ENCODE data around the gene HIPK3. TPM values are rescaled to one million over a fixed set of nuclear protein-coding genes. Genes with fewer than 3 reads are reported as not detected.

Gene HIPK3
- total and polyA plus RNA-seq, 9 of the 15 experiments (the other 6 are each of a cell fraction or from before 2014, with no cell fraction given): 2.3 to 19.6 (median 7.5) TPM

DNA sequence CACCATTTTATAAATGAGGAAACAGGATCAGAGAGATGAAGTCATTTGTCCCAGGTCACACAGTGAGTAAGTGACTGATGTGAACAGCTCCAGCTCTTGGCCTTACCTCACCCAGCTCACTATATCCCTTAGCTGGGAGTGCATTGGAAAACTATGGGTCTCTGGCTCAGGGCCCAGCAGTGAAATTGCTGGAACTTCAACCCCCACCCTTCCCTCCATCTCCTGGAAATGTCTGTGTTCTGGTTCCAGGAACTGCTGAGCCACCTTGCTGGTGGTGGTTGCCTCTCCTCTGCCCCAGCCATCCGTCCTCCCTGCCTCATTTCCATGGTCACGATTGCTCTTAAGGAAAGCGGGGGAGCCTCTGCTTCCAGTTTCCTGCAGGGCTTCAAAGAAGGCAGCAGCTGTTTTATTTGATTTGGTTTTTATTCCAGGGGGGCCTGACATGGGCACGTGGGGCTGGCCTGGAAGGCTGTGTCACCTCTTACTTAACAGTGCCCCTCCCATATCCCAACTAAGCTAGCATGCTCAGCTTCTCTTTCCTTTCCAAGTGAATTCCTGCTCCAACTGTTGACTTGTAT is 49.7 kb upstream of the HIPK3 start (continued):
- TF ChIP-seq TBL1XR1 (IDR thresholded peaks at IDR 0.05; ENCODE audit: low read length in 2 of 2) (no peak), FOSL1 (tag; conservative IDR thresholded peaks at IDR 0.05) (0 out of 2 replicates have a peak, but pooled peaks have one; percentile 5), VEZF1 (CRISPR knock-in tag; IDR thresholded peaks at IDR 0.05) (no peak), C11orf30 (IDR thresholded peaks at IDR 0.05; ENCODE audit: low read depth) (no peak), CUX1 (CRISPR knock-in tag; IDR thresholded peaks at IDR 0.05) (no peak), ZFP36 (IDR thresholded peaks at IDR 0.05; ENCODE audit: low read depth, low read length, partially characterized antibody) (peak; percentile 56), SAP30 (IDR thresholded peaks at IDR 0.05; ENCODE audit: borderline replicate concordance, insufficient read depth, low read depth, low read length, poor library complexity, severe bottlenecking) (no peak), ZNF324 (CRISPR knock-in tag; IDR thresholded peaks at IDR 0.05) (no peak), BMI1 (IDR thresholded peaks at IDR 0.05; ENCODE audit: low read length) (no peak), BRF1 (IDR thresholded peaks at IDR 0.05; ENCODE audit: borderline replicate concordance, extremely low read depth, insufficient read length) (no peak), RCOR1 (IDR thresholded peaks at IDR 0.05; ENCODE audit: borderline replicate concordance in 1 of 2, low read depth in 2 of 2, low read length in 2 of 2) (0 out of 4 replicates have a peak, but pooled peaks of 1 of the 2 experiments have one; percentile 13), HEY1 (CRISPR knock-in tag; IDR thresholded peaks at IDR 0.05; ENCODE audit: borderline replicate concordance) (no peak), EP300 (IDR thresholded peaks at IDR 0.05; ENCODE audit: low read length) (peak; percentile 10; the same call in 1 of the 2 replicates)
- TF ChIP-seq, protein P1, sequence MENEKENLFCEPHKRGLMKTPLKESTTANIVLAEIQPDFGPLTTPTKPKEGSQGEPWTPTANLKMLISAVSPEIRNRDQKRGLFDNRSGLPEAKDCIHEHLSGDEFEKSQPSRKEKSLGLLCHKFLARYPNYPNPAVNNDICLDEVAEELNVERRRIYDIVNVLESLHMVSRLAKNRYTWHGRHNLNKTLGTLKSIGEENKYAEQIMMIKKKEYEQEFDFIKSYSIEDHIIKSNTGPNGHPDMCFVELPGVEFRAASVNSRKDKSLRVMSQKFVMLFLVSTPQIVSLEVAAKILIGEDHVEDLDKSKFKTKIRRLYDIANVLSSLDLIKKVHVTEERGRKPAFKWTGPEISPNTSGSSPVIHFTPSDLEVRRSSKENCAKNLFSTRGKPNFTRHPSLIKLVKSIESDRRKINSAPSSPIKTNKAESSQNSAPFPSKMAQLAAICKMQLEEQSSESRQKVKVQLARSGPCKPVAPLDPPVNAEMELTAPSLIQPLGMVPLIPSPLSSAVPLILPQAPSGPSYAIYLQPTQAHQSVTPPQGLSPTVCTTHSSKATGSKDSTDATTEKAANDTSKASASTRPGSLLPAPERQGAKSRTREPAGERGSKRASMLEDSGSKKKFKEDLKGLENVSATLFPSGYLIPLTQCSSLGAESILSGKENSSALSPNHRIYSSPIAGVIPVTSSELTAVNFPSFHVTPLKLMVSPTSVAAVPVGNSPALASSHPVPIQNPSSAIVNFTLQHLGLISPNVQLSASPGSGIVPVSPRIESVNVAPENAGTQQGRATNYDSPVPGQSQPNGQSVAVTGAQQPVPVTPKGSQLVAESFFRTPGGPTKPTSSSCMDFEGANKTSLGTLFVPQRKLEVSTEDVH (IDR thresholded peaks at IDR 0.05; ENCODE audit: low read depth, partially characterized antibody): no peak
- TF ChIP-seq, protein P2, sequence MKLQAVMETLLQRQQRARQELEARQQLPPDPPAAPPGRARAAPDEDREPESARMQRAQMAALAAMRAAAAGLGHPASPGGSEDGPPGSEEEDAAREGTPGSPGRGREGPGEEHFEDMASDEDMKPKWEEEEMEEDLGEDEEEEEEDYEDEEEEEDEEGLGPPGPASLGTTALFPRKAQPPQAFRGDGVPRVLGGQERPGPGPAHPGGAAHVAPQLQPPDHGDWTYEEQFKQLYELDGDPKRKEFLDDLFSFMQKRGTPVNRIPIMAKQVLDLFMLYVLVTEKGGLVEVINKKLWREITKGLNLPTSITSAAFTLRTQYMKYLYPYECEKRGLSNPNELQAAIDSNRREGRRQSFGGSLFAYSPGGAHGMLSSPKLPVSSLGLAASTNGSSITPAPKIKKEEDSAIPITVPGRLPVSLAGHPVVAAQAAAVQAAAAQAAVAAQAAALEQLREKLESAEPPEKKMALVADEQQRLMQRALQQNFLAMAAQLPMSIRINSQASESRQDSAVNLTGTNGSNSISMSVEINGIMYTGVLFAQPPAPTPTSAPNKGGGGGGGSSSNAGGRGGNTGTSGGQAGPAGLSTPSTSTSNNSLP (IDR thresholded peaks at IDR 0.05; ENCODE audit: borderline replicate concordance, low read depth, low read length): no peak
